Small intestine (tissue), 7 donors: ENCODE measurements around the gene MSI2. TPM values are rescaled to one million over a fixed set of nuclear protein-coding genes. Genes with fewer than 3 reads are reported as not detected.
A peak's percentile ranks its signal among the peaks of the same experiment; 100 is the strongest.

Experiments
- DNase-seq, 2 donors: peaks; one replicate each; pipeline versions ENCODE4 v3.0.0 to v3.0.0-alpha.2; 2013
- FAIRE-seq: peaks from 2 replicates; lab custom pipeline; 2012; peaks lifted over from hg19 to GRCh38; lab: Jason Lieb, UNC
- H3K27ac ChIP-seq, 3 donors: one replicate each; pipeline ENCODE4 v1.5.1; 2013; ENCODE audit warnings: low read length in 2 of 3, mild to moderate bottlenecking in 2 of 3, control low read depth in 1 of 3, inconsistent platforms in 1 of 3, low read depth in 1 of 3, moderate library complexity in 1 of 3
- H3K27me3 ChIP-seq, 3 donors: one replicate each; pipeline ENCODE4 v1.6.1; 2013; ENCODE audit warnings: low read length in 3 of 3, inconsistent platforms in 1 of 3; ENCODE audit not compliant: control insufficient read depth in 3 of 3, insufficient read depth in 3 of 3
- H3K36me3 ChIP-seq, 3 donors: one replicate each; pipeline ENCODE4 v1.6.1; 2013; ENCODE audit warnings: low read length in 3 of 3, inconsistent platforms in 1 of 3, low read depth in 1 of 3, mild to moderate bottlenecking in 1 of 3, moderate library complexity in 1 of 3; ENCODE audit not compliant: control insufficient read depth in 3 of 3, insufficient read depth in 2 of 3
- H3K4me1 ChIP-seq, 3 donors: one replicate each; pipeline ENCODE4 v1.6.1; 2013; ENCODE audit warnings: low read length in 2 of 3, inconsistent platforms in 1 of 3, low read depth in 1 of 3, mild to moderate bottlenecking in 1 of 3, moderate library complexity in 1 of 3; ENCODE audit not compliant: control insufficient read depth in 3 of 3, insufficient read depth in 2 of 3
- H3K4me3 ChIP-seq, 3 donors: one replicate each; pipeline ENCODE4 v1.5.1; 2013; ENCODE audit warnings: low read length in 3 of 3, control low read depth in 1 of 3, inconsistent platforms in 1 of 3, low read depth in 1 of 3, mild to moderate bottlenecking in 1 of 3, moderate library complexity in 1 of 3
- H3K9me3 ChIP-seq, 2 donors: one replicate each; pipeline ENCODE4 v1.6.1; 2013; ENCODE audit warnings: low read depth in 1 of 2, low read length in 1 of 2; ENCODE audit not compliant: control insufficient read depth in 2 of 2, insufficient read depth in 1 of 2
- WGBS, 3 donors: extraction: QIAGEN DNeasy Blood & Tissue Kit; methylation state at CpG; one replicate each; pipeline ENCODE4 v1.1.7; 2013; 5-methylcytosine and 5-hydroxymethylcytosine counted together
- polyA plus RNA-seq, 4 donors: library from polyadenylated mRNA; stranded (reverse) in 3 of 4; unstranded in 1 of 4; fragments of 200-250 nt in 3 of 4; fragments of 120-200 nt in 1 of 4; gene quantifications; one replicate each; pipeline versions ENCODE4 v1.2.1 to v1.2.3, GENCODE V29; 2013
- donor health status: healthy with polysubstance abuse.
- donor health status: control.
- donor health status: control.
- donor health status: Bipolar disorder and iron deficiency.
- donor health status: healthy.

Gene MSI2
- polyA plus RNA-seq, 4 donors, result 5.1 to 49.4 (median 12.6) TPM

GRCh38 chr17:57707892-57708291 is 451.6 kb downstream of the MSI2 start:
- no peaks in the 10 kb centered on the region for H3K9me3 ChIP-seq
- WGBS, 3 donors, result 47 to 68% (median 56%) methylated on average over 6 of the region's 6 CpGs
- H3K27me3 ChIP-seq, result peaks cover 0 to 5% (median 0%) of the 10 kb centered on the region in 3 donors
- no peak for FAIRE-seq
- no peaks in the 10 kb centered on the region for H3K4me1 ChIP-seq
- no peaks in the 10 kb centered on the region for H3K36me3 ChIP-seq
- no peak for DNase-seq
- no peak overlapping the region for H3K27ac ChIP-seq
- H3K4me3 ChIP-seq, result no peak overlapping the region

DNA sequence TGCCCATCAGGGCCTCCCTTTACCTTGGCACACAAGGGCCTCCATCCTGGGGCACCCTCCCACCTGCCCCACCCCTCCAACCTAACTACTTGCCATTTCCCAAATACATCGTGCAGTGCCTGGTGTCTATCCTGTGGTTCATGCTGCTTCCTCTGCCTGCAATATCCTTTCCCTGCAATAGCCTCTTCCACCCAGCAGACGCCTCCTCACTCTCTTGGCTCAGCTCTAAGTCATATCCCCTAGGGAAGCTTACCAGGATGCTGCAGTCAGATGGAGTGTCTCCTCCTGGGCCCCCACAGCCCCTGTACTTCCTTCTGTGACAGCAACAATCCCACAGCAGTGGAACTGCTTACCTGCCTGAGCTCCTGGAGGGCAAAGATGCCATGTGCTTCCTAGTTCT is 452.1 kb downstream of the MSI2 start:
- no peak for FAIRE-seq
- 59 to 61% (median 60%) methylated on average over 2 of the region's 2 CpGs for WGBS, 3 donors

DNA sequence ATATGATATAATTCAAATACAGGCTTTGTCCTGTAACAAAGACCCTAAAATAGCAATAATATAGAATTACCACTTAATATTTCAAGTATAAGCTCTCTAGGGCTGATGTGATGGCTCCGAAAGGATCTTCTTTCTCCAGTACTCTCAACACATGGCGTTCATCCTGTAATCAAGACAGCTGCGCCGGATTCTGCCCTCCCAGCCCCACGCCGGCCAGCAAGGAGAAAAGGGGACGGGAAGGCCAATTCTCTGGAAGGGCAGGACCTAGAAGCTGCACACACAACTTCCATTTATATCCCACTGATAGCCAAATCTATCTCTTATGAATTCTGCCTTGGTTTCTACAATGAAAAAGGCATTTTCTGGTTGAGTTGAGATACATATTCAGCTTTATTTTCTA is 456.8 kb downstream of the MSI2 start:
- Histone ChIP-seq H3K36me3 (no peaks in the 10 kb centered on the region), H3K27ac (no peak overlapping the region), H3K4me3 (no peak overlapping the region), H3K4me1 (no peaks in the 10 kb centered on the region), H3K9me3 (no peaks in the 10 kb centered on the region), H3K27me3 (peaks cover 0 to 21% (median 12%) of the 10 kb centered on the region in 3 donors)
- FAIRE-seq (no peak), DNase-seq (no peak)
- 83 to 87% (median 85%) methylated on average over 7 of the region's 7 CpGs for WGBS, 3 donors

More for the DNA sequence above, 452.1 kb downstream of the MSI2 start:
- Histone ChIP-seq H3K4me3 (no peak overlapping the region), H3K27ac (no peak overlapping the region), H3K27me3 (peaks cover 0 to 5% (median 0%) of the 10 kb centered on the region in 3 donors), H3K4me1 (no peaks in the 10 kb centered on the region), H3K9me3 (no peaks in the 10 kb centered on the region), H3K36me3 (no peaks in the 10 kb centered on the region)
- DNase-seq, result no peak

DNA sequence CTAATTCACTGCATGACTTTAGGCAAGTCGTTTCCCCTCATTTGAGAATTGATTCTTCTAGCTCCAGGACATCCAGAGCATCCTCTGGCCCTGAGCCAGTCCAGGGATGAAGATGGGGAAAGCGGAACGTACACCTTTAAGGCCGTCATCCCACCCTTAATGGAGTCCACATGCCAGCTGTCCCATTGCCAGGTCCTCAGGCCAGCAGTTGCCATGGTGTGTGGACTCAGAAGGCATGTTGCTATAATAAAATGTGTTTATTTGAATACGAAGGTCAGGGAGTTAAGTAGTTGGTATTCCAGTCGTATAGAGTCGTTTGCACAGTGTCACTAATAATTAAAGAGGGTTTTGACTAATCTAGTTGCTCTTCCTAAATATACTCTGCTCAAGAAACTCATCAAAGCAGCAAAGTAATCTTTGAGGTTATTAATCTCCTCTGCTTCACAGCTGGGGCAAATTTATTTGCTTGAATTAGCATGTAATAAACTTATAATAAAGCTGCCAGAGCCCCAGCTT is 458.4 kb downstream of the MSI2 start:
- FAIRE-seq, result no peak
- 16 to 42% (median 26%) methylated on average over 7 of the region's 7 CpGs for WGBS, 3 donors

DNA sequence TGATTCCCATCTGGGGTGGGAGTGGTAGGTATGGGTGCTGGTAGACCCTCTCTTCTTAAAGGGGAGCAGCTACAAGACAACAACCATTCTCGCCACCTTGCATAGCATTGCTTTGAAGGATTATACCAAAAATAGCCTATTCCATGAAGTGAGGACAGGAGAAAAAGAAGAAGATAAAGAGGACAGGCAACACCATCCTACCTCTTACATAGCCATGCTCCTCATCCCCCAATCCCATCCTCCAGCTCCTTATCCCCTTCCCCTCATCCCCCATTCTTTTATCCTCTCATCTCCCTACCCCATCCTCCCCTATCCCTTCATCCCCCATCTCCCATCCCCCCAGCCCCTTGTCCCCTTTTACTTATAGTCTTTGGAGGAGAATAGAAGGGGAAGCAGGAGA is 459.7 kb downstream of the MSI2 start:
- H3K27ac ChIP-seq, result no peak overlapping the region
- peaks cover 0 to 31% (median 12%) of the 10 kb centered on the region in 3 donors for H3K27me3 ChIP-seq
- no peaks in the 10 kb centered on the region for H3K4me1 ChIP-seq
- no peaks in the 10 kb centered on the region for H3K9me3 ChIP-seq
- DNase-seq, result no peak
- no peaks in the 10 kb centered on the region for H3K36me3 ChIP-seq
- no peak for FAIRE-seq
- no peak overlapping the region for H3K4me3 ChIP-seq
- 90 to 93% (median 92%) methylated on average over 1 of the region's 1 CpG for WGBS, 3 donors

More for the DNA sequence above, 458.4 kb downstream of the MSI2 start:
- Histone ChIP-seq H3K4me3 (no peak overlapping the region), H3K4me1 (no peaks in the 10 kb centered on the region), H3K27me3 (peaks cover 0 to 26% (median 12%) of the 10 kb centered on the region in 3 donors), H3K36me3 (no peaks in the 10 kb centered on the region), H3K9me3 (no peaks in the 10 kb centered on the region), H3K27ac (no peak overlapping the region)
- DNase-seq, result peak in 1 of 2 donors; percentile 14

- FAIRE-seq (no peak), DNase-seq (no peak)
- Histone ChIP-seq H3K27me3 (peaks cover 0 to 31% (median 14%) of the 10 kb centered on the region in 3 donors), H3K4me1 (no peaks in the 10 kb centered on the region), H3K36me3 (no peaks in the 10 kb centered on the region), H3K9me3 (no peaks in the 10 kb centered on the region), H3K27ac (no peak overlapping the region), H3K4me3 (no peak overlapping the region)
- 75 to 81% (median 77%) methylated on average over 8 of the region's 8 CpGs for WGBS, 3 donors
These were observed 462.6 kb downstream of the MSI2 start for GRCh38 chr17:57718878-57719277.

DNA sequence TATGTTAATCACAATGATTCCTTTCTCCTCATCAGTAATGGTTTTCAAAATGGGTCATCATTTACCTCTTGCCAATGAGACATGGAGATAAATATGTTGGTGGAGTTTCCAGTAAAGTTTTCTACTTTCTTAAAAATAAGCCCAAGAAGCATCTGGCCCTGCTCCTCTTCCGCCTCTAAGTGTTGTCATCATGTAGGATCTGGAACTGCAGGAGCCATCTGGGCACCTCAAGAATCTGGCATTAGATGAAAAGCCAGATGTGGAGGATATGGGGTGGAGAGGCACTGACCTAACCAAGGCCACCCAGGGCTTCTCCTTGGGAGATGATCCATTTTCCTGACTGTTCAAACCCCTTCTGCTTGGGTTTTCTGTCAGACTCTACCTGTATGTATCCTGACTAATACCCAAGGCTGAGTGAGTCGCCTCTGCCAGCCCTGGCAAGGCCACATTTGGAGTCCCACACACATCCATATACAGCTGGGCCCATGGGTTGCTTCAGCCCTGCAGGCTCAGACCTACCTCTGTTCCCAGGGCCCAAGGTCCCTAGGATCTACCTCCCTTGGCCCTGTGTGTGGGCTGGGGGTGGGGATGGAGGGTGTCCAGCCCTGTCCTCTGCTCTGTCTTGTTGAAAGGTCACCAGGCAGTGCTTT is 464.2 kb downstream of the MSI2 start:
- no peak overlapping the region for H3K4me3 ChIP-seq
- FAIRE-seq (no peak), DNase-seq (no peak)
- 83 to 88% (median 85%) methylated on average over 2 of the region's 2 CpGs for WGBS, 3 donors
- no peak overlapping the region for H3K27ac ChIP-seq
- no peaks in the 10 kb centered on the region for H3K4me1 ChIP-seq
- H3K9me3 ChIP-seq, result no peaks in the 10 kb centered on the region
- H3K27me3 ChIP-seq, result peaks cover 0 to 27% (median 6%) of the 10 kb centered on the region in 3 donors
- H3K36me3 ChIP-seq, result no peaks in the 10 kb centered on the region

DNA sequence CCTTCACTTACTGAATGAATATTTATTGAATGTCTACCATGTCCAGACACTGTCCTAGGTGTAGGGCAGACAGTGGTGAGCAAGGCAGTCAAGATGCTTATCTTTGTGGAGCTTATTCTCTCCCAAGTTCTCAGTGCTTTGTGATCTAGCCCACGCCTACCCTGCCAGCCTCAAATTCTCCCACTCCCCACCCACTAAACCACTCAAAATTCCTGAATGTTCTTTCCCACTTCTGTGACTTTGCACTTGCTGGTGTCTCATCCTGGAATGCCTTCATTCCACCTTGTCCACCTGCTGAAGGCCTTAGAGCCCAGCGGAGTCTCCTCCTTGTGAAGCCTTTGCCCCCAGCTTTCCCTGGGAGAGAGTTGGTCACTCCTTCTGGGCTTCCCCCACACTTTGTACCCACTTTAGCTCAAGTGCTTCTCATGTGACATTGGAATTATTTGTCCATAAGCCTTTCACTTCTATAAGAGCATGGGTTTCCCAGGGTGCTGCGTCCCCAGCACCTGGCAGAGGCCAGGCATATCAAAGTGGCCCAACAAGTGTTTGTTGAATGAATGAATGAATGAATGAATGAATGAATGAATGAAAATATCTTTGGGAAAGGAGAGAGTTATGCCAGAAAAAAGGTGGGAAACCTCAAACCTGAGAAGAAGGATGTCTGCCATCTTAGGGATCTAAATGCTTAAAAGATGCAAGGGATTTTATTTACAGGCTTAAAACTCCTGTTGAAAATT is 465.8 kb downstream of the MSI2 start:
- Histone ChIP-seq H3K36me3 (no peaks in the 10 kb centered on the region), H3K4me1 (no peaks in the 10 kb centered on the region), H3K27ac (no peak overlapping the region), H3K27me3 (peaks cover 0 to 22% (median 2%) of the 10 kb centered on the region in 3 donors), H3K4me3 (no peak overlapping the region), H3K9me3 (no peaks in the 10 kb centered on the region)
- no peak for DNase-seq
- WGBS, 3 donors, result 92 to 95% (median 93%) methylated on average over 3 of the region's 3 CpGs
- FAIRE-seq, result no peak
